ENCODE measurements around the gene ENDOV.

- TF ChIP-seq, protein P1, sequence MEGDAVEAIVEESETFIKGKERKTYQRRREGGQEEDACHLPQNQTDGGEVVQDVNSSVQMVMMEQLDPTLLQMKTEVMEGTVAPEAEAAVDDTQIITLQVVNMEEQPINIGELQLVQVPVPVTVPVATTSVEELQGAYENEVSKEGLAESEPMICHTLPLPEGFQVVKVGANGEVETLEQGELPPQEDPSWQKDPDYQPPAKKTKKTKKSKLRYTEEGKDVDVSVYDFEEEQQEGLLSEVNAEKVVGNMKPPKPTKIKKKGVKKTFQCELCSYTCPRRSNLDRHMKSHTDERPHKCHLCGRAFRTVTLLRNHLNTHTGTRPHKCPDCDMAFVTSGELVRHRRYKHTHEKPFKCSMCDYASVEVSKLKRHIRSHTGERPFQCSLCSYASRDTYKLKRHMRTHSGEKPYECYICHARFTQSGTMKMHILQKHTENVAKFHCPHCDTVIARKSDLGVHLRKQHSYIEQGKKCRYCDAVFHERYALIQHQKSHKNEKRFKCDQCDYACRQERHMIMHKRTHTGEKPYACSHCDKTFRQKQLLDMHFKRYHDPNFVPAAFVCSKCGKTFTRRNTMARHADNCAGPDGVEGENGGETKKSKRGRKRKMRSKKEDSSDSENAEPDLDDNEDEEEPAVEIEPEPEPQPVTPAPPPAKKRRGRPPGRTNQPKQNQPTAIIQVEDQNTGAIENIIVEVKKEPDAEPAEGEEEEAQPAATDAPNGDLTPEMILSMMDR (IDR thresholded peaks at IDR 0.05), result no peak
- TF ChIP-seq POLR2A (IDR thresholded peaks at IDR 0.05), result no peak
Measured at GRCh38 chr17:80476877-80477646, 62.1 kb downstream of the ENDOV start.
